Fibroblast of pulmonary artery (primary cell): ENCODE results near the gene GLB1L2.

ENCODE experiments used
- DNase-seq: peaks from one replicate; pipeline ENCODE4 v3.0.0-alpha.2; 2010; ENCODE audit warnings: low read depth
- H3K4me3 ChIP-seq: replicated peaks from 2 replicates; pipeline ENCODE4 v1.5.1; 2011; ENCODE audit warnings: low read depth, mild to moderate bottlenecking, control low read depth, low read length, moderate library complexity
- TF ChIP-seq, protein P1 (sequence below): IDR thresholded peaks from 2 replicates; pipeline ENCODE4 v1.5.1; 2011; ENCODE audit warnings: mild to moderate bottlenecking, control low read depth, low read length, inconsistent platforms; ENCODE audit errors: missing control alignments

Gene GLB1L2

DNA sequence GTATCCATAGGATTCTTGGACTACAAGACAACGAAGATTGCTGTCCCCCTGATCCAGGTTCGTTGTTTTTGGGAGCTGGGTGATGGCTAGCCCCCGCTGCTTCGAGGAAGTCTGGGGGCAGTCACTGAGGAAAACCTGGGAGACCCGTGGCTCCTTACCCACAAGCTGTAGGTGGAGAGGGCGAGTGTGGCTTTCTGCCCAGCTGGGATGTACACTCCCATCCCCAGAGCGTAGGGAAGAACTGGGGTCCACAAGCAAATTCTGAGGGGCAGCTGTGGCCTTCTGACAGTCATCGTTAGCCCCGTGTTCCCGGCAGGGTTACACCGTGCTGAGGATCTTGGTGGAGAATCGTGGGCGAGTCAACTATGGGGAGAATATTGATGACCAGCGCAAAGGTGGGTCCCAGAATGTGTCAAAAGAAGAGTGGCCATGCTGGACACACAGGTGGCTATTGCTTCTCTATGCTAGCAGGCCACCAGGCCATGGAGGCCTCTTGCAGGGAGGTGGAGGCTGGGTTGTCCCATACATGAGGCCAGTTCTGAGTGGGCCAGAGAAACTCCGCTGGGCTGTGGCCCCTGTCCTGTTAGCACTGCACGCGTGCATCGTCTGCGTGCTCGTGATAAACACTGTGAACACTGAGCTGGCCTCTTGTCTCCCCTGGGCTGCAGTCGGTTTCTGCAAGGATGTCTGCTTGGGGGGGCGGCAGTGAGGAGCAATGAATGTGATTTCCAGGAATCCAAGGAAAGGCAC, 39.8 kb downstream of the GLB1L2 start:
- no peak overlapping the region for H3K4me3 ChIP-seq
- TF ChIP-seq, protein P1, sequence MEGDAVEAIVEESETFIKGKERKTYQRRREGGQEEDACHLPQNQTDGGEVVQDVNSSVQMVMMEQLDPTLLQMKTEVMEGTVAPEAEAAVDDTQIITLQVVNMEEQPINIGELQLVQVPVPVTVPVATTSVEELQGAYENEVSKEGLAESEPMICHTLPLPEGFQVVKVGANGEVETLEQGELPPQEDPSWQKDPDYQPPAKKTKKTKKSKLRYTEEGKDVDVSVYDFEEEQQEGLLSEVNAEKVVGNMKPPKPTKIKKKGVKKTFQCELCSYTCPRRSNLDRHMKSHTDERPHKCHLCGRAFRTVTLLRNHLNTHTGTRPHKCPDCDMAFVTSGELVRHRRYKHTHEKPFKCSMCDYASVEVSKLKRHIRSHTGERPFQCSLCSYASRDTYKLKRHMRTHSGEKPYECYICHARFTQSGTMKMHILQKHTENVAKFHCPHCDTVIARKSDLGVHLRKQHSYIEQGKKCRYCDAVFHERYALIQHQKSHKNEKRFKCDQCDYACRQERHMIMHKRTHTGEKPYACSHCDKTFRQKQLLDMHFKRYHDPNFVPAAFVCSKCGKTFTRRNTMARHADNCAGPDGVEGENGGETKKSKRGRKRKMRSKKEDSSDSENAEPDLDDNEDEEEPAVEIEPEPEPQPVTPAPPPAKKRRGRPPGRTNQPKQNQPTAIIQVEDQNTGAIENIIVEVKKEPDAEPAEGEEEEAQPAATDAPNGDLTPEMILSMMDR, result no peak
- DNase-seq, result no peak

DNA sequence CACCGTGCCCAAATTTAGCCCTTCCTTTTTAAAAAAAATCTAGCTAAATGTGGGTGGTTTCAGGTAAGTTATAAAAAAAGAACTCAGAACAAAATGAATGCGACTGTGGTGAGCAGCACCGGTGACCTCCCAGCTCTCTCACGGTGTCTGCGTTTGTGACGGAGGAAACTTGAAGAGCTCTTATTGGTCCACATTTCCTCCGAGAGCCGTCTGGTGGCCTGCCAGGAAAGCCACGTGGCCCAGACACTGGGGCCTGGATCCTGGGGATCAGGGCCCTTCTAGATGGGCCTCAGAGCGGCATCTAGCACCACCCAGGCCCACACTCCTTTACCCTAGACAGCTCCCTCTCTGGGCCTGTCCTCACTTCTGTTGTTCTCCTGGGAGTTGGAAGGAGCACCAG, 40.7 kb downstream of the GLB1L2 start:
- no peak overlapping the region for H3K4me3 ChIP-seq
- no peak for DNase-seq
- TF ChIP-seq, protein P1, result no peak

DNA sequence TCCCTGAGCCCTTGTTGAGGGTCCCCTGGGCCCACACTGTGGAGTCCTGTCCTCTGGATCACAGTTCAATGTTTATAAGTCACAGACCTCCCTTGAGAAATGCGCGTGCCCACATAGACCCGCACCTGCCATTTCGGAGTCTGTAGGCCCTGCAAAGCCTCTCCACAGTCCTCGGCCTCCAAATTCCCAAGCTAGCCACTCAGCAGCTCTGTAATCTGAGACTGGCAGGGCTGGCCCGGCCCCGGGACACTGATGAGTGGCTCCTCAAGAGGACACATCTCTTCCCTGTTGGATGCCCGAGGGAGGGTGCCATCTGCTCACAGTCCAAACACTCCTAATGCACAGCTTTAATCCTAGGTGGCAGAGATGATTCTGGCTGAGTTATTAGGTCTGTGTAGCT, 41.2 kb downstream of the GLB1L2 start:
- TF ChIP-seq, protein P1, result no peak
- no peak overlapping the region for H3K4me3 ChIP-seq
- DNase-seq, result no peak

DNA sequence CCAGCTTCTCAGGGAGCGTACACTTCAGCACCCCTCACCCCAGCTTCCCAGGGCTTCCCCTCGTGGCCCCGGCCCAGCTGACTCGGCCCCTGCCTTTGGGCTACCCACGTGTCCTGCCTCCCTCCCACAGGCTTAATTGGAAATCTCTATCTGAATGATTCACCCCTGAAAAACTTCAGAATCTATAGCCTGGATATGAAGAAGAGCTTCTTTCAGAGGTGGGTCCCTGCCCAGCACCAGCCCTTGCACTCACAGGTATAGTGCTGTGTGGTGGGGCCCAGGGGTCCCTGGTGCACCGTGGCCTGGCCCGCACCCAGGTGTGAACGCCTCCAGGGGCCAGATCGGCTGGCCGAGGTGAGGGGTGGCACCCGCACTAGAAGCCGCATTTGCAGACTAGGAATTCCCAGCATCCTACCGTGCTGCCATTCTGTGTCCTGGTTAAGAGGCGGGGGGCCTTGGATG, 41.8 kb downstream of the GLB1L2 start:
- no peak for DNase-seq
- H3K4me3 ChIP-seq, result no peak overlapping the region
- TF ChIP-seq, protein P1, result no peak

DNA sequence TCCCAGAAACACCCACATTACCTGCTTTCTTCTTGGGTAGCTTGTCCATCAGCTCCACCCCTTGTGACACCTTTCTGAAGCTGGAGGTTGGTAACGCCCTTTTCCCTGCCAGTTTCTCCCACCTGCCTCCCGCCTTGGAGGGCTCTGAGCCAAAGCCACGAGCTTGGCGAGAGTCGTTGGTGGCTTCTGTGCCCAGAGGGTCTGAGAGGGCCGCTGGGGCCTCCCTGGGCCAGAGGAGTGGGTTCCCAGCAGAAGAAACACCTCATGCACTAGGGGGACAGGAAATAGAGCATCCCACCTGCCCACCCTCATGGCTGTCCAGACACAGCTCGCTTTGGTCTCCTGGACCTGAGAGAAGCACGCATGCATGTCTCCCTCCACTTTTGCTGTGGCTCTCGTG, 42.4 kb downstream of the GLB1L2 start:
- TF ChIP-seq, protein P1, result no peak
- no peak for DNase-seq
- H3K4me3 ChIP-seq, result no peak overlapping the region

DNA sequence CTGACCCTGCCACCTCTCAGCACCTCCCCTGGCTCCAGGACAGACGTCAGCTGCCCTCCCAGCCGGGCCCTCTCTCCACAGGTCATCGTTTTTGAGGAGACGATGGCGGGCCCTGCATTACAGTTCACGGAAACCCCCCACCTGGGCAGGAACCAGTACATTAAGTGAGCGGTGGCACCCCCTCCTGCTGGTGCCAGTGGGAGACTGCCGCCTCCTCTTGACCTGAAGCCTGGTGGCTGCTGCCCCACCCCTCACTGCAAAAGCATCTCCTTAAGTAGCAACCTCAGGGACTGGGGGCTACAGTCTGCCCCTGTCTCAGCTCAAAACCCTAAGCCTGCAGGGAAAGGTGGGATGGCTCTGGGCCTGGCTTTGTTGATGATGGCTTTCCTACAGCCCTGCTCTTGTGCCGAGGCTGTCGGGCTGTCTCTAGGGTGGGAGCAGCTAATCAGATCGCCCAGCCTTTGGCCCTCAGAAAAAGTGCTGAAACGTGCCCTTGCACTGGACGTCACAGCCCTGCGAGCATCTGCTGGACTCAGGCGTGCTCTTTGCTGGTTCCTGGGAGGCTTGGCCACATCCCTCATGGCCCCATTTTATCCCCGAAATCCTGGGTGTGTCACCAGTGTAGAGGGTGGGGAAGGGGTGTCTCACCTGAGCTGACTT, 43.2 kb downstream of the GLB1L2 start:
- TF ChIP-seq, protein P1, result no peak
- no peak overlapping the region for H3K4me3 ChIP-seq
- no peak for DNase-seq
